SK-N-SH treated with all-trans-retinoic acid at 6 μM for 48 hours (cell line): ENCODE measurements around the gene VPS13D.

Source experiments
- ATAC-seq: fragments of 200-7000 bp; cut with Tn5 transposase; 3 replicates; pipeline ENCODE4 v1.9.1; 2020; ENCODE audit warnings: mild to moderate bottlenecking, moderate library complexity
- ARNTL ChIP-seq: fragments of 450-650 bp; formaldehyde crosslinking; IDR thresholded peaks from 2 replicates; pipeline ENCODE4 v1.5.0; 2020; ENCODE audit warnings: low read depth, mild to moderate bottlenecking, moderate library complexity, borderline replicate concordance
- BACH2 ChIP-seq: fragments of 250-450 bp; sonication (Bioruptor Pico); IDR thresholded peaks from 2 replicates; pipeline ENCODE4 v1.9.0; 2021; ENCODE audit warnings: mild to moderate bottlenecking, borderline replicate concordance
- CREB5 ChIP-seq: fragments of 250-450 bp; sonication (Bioruptor Pico); IDR thresholded peaks from 2 replicates; pipeline ENCODE4 v1.5.1; 2020; ENCODE audit warnings: low read depth, mild to moderate bottlenecking, moderate library complexity
- CSDC2 ChIP-seq: fragments of 250-450 bp; sonication (Bioruptor Pico); IDR thresholded peaks from 2 replicates; pipeline ENCODE4 v1.5.0; 2020; ENCODE audit warnings: mild to moderate bottlenecking, moderate library complexity
- CSRNP3 ChIP-seq: fragments of 250-450 bp; sonication (Bioruptor Pico); IDR thresholded peaks from 2 replicates; pipeline ENCODE4 v1.5.1; 2021; ENCODE audit warnings: mild to moderate bottlenecking, moderate library complexity
- ESRRG ChIP-seq: fragments of 250-450 bp; sonication (Bioruptor Pico); IDR thresholded peaks from 2 replicates; pipeline ENCODE4 v1.6.1; 2021; ENCODE audit warnings: mild to moderate bottlenecking
- GLIS3 ChIP-seq: fragments of 250-450 bp; sonication (Bioruptor Pico); IDR thresholded peaks from 2 replicates; pipeline ENCODE4 v1.5.0; 2020; ENCODE audit warnings: mild to moderate bottlenecking, moderate library complexity
- ISL1 ChIP-seq: fragments of 250-450 bp; sonication (Bioruptor Pico); IDR thresholded peaks from 2 replicates; pipeline ENCODE4 v2.1.2; 2022; ENCODE audit warnings: mild to moderate bottlenecking, moderate library complexity
- OSR1 ChIP-seq: fragments of 250-450 bp; sonication (Bioruptor Pico); IDR thresholded peaks from 2 replicates; pipeline ENCODE4 v1.8.0; 2022; ENCODE audit warnings: moderate library complexity, mild to moderate bottlenecking, inconsistent platforms
- POU6F1 ChIP-seq: fragments of 250-450 bp; sonication (Bioruptor Pico); IDR thresholded peaks from 2 replicates; pipeline ENCODE4 v1.8.0; 2021; ENCODE audit warnings: low read depth, mild to moderate bottlenecking, moderate library complexity, borderline replicate concordance
- PPARA ChIP-seq: fragments of 250-450 bp; sonication (Bioruptor Pico); IDR thresholded peaks from 2 replicates; pipeline ENCODE4 v1.5.0; 2020; ENCODE audit warnings: mild to moderate bottlenecking, borderline replicate concordance
- RARB ChIP-seq: fragments of 250-450 bp; sonication (Bioruptor Pico); IDR thresholded peaks from 2 replicates; pipeline ENCODE4 v1.8.0; 2021; ENCODE audit warnings: mild to moderate bottlenecking, moderate library complexity
- SNAI2 ChIP-seq: fragments of 250-450 bp; sonication (Bioruptor Pico); IDR thresholded peaks from 2 replicates; pipeline ENCODE4 v1.5.0; 2020; ENCODE audit warnings: mild to moderate bottlenecking, moderate library complexity
- TOX ChIP-seq: fragments of 250-450 bp; sonication (Bioruptor Pico); IDR thresholded peaks from 2 replicates; pipeline ENCODE4 v1.8.0; 2021; ENCODE audit warnings: mild to moderate bottlenecking, moderate library complexity, borderline replicate concordance
- TSHZ2 ChIP-seq: fragments of 250-450 bp; sonication (Bioruptor Pico); IDR thresholded peaks from 2 replicates; pipeline ENCODE4 v1.5.0; 2020; ENCODE audit warnings: mild to moderate bottlenecking, moderate library complexity
- ZC3H10 ChIP-seq: fragments of 250-450 bp; sonication (Bioruptor Pico); IDR thresholded peaks from 2 replicates; pipeline ENCODE4 v1.5.1; 2021; ENCODE audit warnings: mild to moderate bottlenecking, moderate library complexity
- ZFP3 ChIP-seq: fragments of 250-450 bp; sonication (Bioruptor Pico); IDR thresholded peaks from 2 replicates; pipeline ENCODE4 v1.5.0; 2020; ENCODE audit warnings: mild to moderate bottlenecking, moderate library complexity
- ZFP30 ChIP-seq: fragments of 450-650 bp; formaldehyde crosslinking; IDR thresholded peaks from 2 replicates; pipeline ENCODE4 v1.5.0; 2022; ENCODE audit warnings: mild to moderate bottlenecking, moderate library complexity
- ZNF565 ChIP-seq: fragments of 450-650 bp; formaldehyde crosslinking; conservative IDR thresholded peaks from 2 replicates; pipeline ENCODE4 v1.5.0; 2020; ENCODE audit warnings: low read depth, mild to moderate bottlenecking, moderate library complexity
- ZNF70 ChIP-seq: fragments of 450-650 bp; formaldehyde crosslinking; IDR thresholded peaks from 2 replicates; pipeline ENCODE4 v1.5.0; 2020; ENCODE audit warnings: mild to moderate bottlenecking, moderate library complexity
- ZNF8 ChIP-seq: fragments of 450-650 bp; formaldehyde crosslinking; IDR thresholded peaks from 2 replicates; pipeline ENCODE4 v1.5.0; 2020; ENCODE audit warnings: mild to moderate bottlenecking, moderate library complexity

VPS13D gene

DNA sequence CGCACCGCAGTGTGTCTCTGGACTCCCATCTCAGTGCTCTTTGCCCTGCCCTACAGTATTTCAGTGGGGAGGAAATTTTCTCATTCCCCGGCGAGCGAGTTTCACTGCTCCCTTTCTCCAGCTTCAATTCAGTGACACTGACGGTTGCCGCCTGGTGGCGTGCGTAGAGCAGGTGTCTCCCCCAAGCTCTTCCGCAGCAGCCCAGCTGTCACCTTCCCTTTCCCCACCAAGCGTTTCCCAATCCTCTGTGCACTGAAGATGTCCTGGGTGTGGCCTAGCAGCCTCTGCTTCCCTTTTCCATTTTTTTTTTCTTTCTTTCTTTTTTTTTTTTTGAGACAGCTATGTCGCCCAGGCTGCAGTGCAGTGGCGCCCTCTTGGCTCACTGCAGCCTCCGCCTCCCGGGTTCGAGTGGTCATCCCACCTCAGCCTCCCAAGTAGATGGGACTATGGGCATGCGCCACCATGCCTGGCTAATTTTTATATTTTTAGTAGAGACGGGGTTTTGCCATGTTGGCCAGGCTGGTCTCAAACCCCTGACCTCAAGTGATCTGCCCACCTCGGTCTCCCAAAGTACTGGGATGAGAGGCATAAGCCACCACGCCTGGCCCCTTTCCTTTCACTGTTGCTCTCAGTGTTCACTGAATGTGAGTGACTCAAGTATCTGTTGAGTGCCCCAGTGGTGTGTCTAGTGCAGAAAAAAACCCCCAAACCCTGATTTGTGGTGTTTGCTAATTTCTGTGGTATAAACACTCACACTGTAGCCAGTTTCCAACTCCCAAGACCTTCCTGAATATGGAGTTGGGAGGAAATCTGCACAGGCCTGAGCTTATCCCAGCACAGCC lies 33.0 kb upstream of the VPS13D start:
- ATAC-seq = no peak

DNA sequence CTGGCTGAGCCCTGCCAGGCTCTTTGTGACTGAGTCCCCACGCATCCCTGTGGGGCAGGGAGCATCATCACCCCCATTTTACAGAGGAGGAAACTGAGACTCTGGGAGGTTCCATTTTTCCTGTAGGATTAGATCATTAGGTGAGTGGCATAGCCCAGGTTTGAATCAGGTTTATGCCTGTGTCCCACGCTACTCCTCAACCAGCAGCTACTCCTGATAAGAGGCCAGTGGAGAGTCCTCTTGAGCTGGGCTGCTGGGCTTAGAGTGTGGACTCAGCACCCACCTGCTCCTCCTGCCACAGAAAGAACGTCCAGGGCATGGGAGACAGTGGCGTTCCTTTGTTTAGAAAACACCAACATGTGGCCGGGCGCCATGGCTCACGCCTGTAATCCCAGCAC lies 32.3 kb upstream of the VPS13D start:
- no peak for ATAC-seq

More for the DNA sequence above, 33.0 kb upstream of the VPS13D start:
- TF ChIP-seq ZNF70 (CRISPR knock-in tag) = no peak
- TF ChIP-seq, all 23 proteins: peak for 0

GRCh38 chr1:12200208-12200607 lies 29.6 kb upstream of the VPS13D start:
- no peak for ATAC-seq
- TF ChIP-seq ISL1 (CRISPR knock-in tag) (no peak), RARB (CRISPR knock-in tag) (no peak), ESRRG (no peak), TOX (CRISPR knock-in tag) (no peak), CREB5 (no peak), PPARA (CRISPR knock-in tag) (no peak), ARNTL (CRISPR knock-in tag) (no peak), BACH2 (CRISPR knock-in tag) (no peak), SNAI2 (CRISPR knock-in tag) (no peak), ZNF565 (CRISPR knock-in tag) (no peak), ZC3H10 (CRISPR knock-in tag) (no peak), ZNF8 (no peak), GLIS3 (CRISPR knock-in tag) (no peak), ZFP3 (CRISPR knock-in tag) (no peak), ZFP30 (no peak), CSRNP3 (CRISPR knock-in tag) (no peak)

More for the DNA sequence above, 32.3 kb upstream of the VPS13D start:
- no peak for TF ChIP-seq SNAI2 (CRISPR knock-in tag)
- no peak for TF ChIP-seq CSDC2 (CRISPR knock-in tag)
- TF ChIP-seq OSR1 (CRISPR knock-in tag) = no peak
- no peak for TF ChIP-seq ZNF8
- no peak for TF ChIP-seq ZFP30
- TF ChIP-seq ZNF565 (CRISPR knock-in tag) = no peak
- TF ChIP-seq CSRNP3 (CRISPR knock-in tag) = no peak
- no peak for TF ChIP-seq POU6F1 (CRISPR knock-in tag)
- TF ChIP-seq ISL1 (CRISPR knock-in tag) = no peak
- TF ChIP-seq TSHZ2 = no peak
- TF ChIP-seq, all 23 proteins: peak for 0
